GM21381 (cell line): ENCODE results near the gene SIK3.
"Not testable (repeated sequence)": the region's sequence is repeated elsewhere in the genome, so short reads cannot be mapped to it uniquely, and the experiment has no call there.

Experiments
- ATAC-seq: cut with Tn5 transposase; IDR thresholded peaks from one replicate; pipeline ENCODE4 v1.9.1; 2021; ENCODE audit warnings: mild to moderate bottlenecking, moderate library complexity; ENCODE audit not compliant: unreplicated experiment

SIK3 gene

DNA sequence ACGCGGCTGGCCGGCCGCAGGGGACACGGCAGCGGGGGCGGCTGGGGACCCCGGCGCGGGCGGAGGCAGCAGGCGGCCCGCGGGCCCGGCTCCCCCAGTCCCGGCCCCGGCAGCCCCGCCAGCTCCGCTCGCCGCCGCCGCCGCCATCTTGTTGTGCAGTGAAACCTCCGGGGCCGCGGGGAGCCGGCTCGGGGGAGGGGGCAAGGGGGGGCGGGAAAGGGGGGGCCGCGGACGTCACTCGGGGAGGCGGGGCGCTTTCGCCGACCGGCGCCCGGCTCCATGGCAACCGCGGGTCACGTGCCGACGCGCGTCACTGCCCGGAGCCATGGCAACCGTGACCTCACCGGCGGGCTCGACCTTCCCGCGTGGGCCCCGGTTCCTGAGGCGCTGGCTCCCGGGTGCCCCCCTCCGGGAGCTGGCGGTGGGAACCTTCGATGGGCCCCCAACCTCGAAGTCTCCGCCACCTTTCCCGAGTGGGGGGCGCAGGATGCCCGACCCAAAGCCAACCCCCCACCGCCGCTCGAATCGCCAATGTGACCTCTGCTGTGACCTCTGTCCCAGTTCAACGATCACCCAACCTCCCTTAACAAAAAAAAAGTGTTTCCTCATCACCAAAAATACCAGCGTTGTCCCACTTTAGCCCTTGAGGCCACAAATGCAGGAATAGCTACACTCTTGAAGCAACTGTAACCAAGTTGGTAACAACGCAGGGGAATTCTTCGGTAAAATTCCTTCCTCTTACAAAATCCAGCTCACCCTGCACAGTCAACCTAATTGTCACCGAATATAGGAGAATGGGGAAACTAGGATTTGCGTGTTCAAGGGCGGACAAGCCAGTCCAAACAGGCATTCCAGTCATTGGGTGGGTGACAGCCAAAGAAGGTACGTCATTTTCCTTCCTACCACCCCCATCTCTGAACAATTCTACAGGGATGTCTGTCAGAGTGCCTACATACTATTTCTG lies at the start of gene SIK3:
Gene SIK3, minus strand, starts transcription at position 160 of the 964 bp plus-strand sequence. Its CDS starts 13 bp downstream, at position 147.
- ATAC-seq, result peak; percentile 80

- no peak for ATAC-seq
Measured at GRCh38 chr11:117146521-117146920, 48.3 kb upstream of the SIK3 start.

- no peak for ATAC-seq
Measured at GRCh38 chr11:117145393-117145761, 47.1 kb upstream of the SIK3 start.

DNA sequence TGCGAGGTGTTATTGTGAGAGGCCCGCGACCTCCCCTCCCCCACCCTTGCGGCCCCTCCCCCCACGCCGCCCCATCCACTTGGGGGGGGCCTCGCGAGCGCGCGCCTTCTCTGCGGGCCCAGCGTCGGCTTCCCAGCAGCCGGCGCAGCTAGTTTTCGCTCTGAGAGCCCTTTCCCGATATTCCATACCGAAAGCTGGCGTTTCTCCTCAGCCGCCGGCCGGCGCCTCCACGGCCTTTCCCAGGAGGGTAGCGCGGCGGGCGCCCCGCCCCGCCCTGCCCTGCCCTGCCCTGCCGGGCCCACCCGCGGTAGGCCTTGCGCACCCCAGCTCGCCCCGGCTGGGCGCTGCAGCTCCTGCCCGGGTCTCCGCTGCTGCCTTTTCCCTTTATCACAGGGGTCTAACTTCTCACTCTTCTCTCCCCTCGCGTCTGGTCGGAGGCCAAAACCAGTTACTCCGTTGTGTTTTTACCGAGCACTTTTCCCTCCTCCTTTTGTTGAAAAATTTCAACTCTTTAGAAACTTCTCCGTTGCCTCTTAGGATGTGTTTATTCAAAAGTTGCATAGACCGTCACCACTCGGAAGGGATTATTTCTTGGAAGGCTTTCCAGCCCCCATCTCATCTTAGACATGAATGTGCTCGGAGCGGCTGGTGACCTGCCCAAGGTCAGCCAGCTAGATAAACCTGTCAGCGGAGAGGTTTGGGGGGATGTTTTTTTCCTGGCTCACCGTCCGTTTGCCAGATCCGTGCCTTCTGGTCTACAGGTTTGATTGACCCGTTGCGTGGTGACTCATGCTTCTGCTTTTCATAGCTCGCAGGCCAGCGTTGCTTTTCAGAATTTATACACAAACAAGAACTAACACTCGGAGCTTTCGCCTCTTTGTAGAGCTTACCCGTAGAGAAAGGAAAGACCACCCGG lies 46.5 kb upstream of the SIK3 start:
- peak; percentile 52 for ATAC-seq

DNA sequence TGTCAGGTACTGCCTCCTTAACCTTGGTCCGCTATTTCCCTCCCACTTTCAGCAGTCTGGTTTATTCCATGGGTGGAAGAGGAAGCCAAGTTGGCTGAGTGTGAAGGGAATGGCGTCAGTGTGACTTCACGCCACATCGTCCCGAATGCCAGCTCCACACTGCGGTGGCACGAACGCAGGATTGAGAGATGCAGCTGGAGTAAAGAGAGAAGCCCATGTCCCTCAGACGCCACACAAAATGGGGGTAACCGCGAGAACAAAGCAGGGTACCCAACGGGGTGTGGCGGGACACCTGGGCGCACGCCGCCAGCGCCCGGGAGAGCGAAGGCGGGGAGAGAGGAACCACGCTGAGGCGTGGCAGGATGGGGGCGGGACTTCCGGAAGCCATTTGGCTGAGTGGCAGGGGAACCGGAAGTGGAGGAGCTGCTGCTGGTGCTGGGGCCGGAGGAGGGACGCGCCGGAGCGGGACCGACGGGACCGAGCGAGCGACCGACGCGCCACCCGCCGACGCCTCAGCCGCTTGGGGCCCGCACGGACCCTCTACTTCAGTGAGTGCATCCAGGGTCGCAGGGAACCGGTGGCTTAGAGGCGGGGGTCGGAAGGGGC lies 45.7 kb upstream of the SIK3 start, which contains the start of gene PAFAH1B2:
Gene PAFAH1B2, plus strand, starts transcription at position 417 of the 606 bp plus-strand sequence. CDS start 8,161 bp downstream, outside the sequence.
- ATAC-seq, result peak; percentile 98

- ATAC-seq, result no peak
Measured at GRCh38 chr11:117143390-117143789, 45.2 kb upstream of the SIK3 start.

GRCh38 chr11:117137223-117138086 lies 39.2 kb upstream of the SIK3 start:
- ATAC-seq, result not testable (repeated sequence)

- not testable (repeated sequence) for ATAC-seq
Measured at GRCh38 chr11:117134979-117135378, 36.8 kb upstream of the SIK3 start.

DNA sequence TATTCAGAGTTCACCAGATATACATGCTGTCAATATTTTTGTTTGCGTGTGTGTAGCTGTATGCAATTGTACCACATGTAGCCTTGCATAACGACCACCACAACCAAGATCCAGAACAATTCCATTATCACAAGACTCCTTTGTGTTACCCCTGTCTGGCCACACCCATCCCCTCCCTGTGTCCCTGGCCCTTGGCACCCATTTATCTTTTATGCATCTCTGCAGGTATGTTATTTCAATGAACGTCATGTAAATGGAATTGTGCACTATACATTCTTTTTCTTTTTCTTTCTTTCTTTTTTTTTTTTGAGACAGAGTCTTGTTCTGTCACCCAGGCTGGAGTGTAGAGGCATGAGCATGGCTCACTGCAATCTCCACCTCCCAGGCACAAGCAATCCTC lies 36.2 kb upstream of the SIK3 start:
- no peak for ATAC-seq

- ATAC-seq, result no peak
Measured at GRCh38 chr11:117130879-117131278, 32.7 kb upstream of the SIK3 start.

- not testable (repeated sequence) for ATAC-seq
Measured at GRCh38 chr11:117130396-117130795, 32.2 kb upstream of the SIK3 start.

DNA sequence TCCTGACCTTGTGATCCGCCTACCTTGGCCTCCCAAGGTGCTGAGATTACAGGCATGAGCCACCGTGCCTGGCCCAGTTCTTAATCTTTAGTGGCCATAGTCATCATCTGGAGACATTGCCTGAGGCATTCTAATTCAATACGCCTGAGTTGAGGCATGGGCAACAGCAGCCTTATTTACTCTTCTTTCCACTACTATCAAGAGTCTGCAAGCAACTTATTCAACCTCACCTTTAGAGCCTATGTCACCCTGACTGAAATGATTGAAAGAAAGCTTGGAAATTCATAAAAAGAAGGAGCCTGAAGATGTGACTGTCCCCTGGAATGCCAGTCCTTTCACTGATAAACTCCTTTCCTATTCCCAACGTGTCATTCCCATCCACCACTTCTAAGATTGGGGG lies 30.1 kb upstream of the SIK3 start:
- no peak for ATAC-seq

DNA sequence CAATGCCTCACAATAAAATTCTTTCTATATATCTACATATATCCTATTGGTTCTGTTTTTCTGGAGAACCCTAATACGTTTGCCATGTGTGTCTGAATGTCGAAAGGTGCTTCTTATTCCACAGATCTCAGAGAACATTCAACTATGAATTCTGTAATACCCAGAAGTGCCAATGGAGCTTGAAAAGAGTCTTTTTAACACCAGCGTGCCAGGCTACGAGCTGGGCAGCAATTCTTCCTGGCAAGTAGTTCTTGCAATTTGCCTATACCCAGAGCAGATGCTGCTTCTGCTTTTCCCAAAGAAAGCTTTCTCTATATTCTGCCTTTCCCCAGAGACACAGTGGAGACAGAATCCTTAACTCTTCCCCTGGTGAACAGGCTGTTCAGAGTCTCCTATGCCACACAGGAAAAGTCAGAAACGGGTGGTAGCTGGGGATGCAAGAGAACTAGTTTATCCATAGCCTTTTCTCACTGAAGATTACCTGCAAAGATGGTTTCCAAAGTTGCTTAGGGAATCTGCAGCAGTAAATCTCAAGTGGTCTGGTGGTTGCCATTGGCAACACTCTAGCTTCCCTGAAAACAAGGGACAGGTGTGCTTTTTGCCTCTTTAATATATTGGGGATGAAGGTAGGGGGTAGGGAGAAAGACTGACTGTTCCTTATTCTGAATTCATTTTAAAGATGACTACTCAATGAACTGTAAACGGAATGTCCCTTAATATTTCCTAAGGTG lies 29.1 kb upstream of the SIK3 start:
- ATAC-seq, result no peak

DNA sequence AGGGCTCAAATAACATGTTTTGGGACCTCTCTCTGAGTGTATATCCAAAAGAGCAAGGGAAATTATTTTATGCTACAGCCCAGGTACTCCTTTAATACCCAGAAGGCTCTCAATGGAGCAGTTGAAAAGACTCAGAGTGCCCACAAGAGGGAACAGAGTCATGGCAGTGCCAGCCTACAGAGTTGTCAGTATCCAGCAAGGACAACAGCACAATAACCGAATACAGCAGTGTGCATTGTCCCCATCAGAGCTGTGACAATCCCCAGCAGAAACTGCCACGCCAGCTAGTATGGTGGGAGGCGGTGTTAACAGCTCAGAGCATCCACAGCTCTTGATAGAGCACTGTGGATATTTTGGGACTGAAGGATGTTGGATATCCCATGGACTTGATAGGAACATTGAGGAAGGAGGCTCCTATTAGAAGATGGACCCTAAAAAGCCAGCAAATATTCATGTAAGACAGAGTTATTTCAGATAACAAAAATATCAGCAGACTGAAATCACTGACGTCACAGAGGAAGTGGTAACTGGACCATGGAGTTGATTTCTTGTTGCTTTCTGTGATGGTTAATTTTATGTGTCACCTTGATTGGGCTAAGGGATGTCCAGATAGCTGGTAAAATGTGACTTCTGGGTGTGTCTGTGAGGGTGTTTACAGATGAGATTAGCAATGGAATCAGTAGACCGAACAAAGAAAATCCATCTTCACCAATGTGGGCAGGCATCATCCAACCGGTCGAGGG lies 28.2 kb upstream of the SIK3 start:
- ATAC-seq, result no peak

GRCh38 chr11:117122556-117122955 lies 24.3 kb upstream of the SIK3 start:
- ATAC-seq, result no peak

GRCh38 chr11:117121176-117121575 lies 22.9 kb upstream of the SIK3 start:
- ATAC-seq, result no peak

GRCh38 chr11:117117681-117118080 lies 19.5 kb upstream of the SIK3 start:
- no peak for ATAC-seq

GRCh38 chr11:117112939-117113338 lies 14.7 kb upstream of the SIK3 start:
- not testable (repeated sequence) for ATAC-seq

DNA sequence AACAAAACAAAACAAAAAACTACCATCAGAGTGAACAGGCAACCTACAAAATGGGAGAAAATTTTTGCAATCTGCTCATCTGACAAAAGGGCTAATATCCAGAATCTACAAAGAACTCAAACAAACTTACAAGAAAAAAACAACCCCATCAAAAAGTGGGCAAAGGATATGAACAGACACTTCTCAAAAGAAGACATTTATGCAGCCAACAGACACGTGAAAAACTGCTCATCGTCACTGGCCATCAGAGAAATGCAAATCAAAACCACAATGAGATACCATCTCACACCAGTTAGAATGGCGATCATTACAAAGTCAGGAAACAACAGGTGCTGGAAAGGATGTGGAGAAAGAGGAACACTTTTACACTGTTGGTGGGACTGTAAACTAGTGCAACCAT lies 14.3 kb upstream of the SIK3 start:
- not testable (repeated sequence) for ATAC-seq
